ENCODE results near the gene HOXD9.
A peak's percentile ranks its signal among the peaks of the same experiment; 100 is the strongest.

Gene HOXD9

GRCh38 chr2:176122683-176123410, at the start of gene HOXD9:
HOXD9 (plus strand) TSS chr2:176122719; CDS start chr2:176122769, 50 bp downstream.
- DNase-seq: no peak

- peak; percentile 45 for DNase-seq
Measured at GRCh38 chr2:176072951-176073904, 49.3 kb upstream of the HOXD9 start.

GRCh38 chr2:176074919-176075425, 47.5 kb upstream of the HOXD9 start:
- no peak for DNase-seq

GRCh38 chr2:176075481-176075880, 47.0 kb upstream of the HOXD9 start:
- peak; percentile 57 for DNase-seq

- DNase-seq: no peak
Measured at GRCh38 chr2:176076063-176076462, 46.5 kb upstream of the HOXD9 start.

GRCh38 chr2:176076796-176077195, 45.7 kb upstream of the HOXD9 start:
- DNase-seq: no peak

- peak; percentile 46 for DNase-seq
Measured at GRCh38 chr2:176078541-176079284, 43.8 kb upstream of the HOXD9 start.

GRCh38 chr2:176079285-176079830, 43.2 kb upstream of the HOXD9 start:
- DNase-seq: no peak

GRCh38 chr2:176079831-176080539, 42.5 kb upstream of the HOXD9 start:
- peak; percentile 73 for DNase-seq

GRCh38 chr2:176080540-176081375, 41.8 kb upstream of the HOXD9 start:
- DNase-seq: peak; percentile 65

GRCh38 chr2:176081376-176081836, 41.1 kb upstream of the HOXD9 start:
- no peak for DNase-seq

GRCh38 chr2:176081837-176082524, 40.5 kb upstream of the HOXD9 start:
- DNase-seq: peak; percentile 79

- no peak for DNase-seq
Measured at GRCh38 chr2:176082525-176082823, 40.0 kb upstream of the HOXD9 start.

- peak; percentile 55 for DNase-seq
Measured at GRCh38 chr2:176082824-176083751, 39.4 kb upstream of the HOXD9 start.

- DNase-seq: peak; percentile 57
Measured at GRCh38 chr2:176083796-176084261, 38.7 kb upstream of the HOXD9 start, which contains the start of gene EVX2. EVX2 (minus strand) TSS chr2:176083962; CDS start chr2:176083776, 186 bp downstream.

- DNase-seq: peak; percentile 60
Measured at GRCh38 chr2:176084611-176085119, 37.9 kb upstream of the HOXD9 start.

- DNase-seq: peak; percentile 46
Measured at GRCh38 chr2:176085120-176085788, 37.3 kb upstream of the HOXD9 start.

All from right forelimb (tissue), 1 donor.